Stimulated activated CD4-positive, alpha-beta T cell treated with anti-CD3 and anti-CD28 coated beads, Interleukin-15, amount 100 ng/mL, for 48 hours (primary cell): ENCODE data around the gene GMPR2.

Source experiments
- DNase-seq, 2 donors: peaks; one replicate each; pipeline ENCODE4 v3.0.0-alpha.2; 2020; ENCODE audit warnings: low read depth in 2 of 2

Gene GMPR2

GRCh38 chr14:24286996-24287395 is 54.3 kb downstream of the GMPR2 start:
- DNase-seq, result no peak
